Suprapubic skin (tissue), 3 donors: ENCODE results near the gene RAP1A.

Experiments
- POLR2A ChIP-seq, 2 donors: fragments of 450-650 bp; IDR thresholded peaks; one replicate each; pipeline ENCODE4 v1.6.1; 2017; ENCODE audit warnings: antibody characterized with exemption in 2 of 2, mild to moderate bottlenecking in 2 of 2, moderate library complexity in 2 of 2
- TF ChIP-seq, protein P1 (sequence below), 2 donors: fragments of 200-600 bp in 1 of 2; fragments of 450-650 bp in 1 of 2; sonication (generic) in 1 of 2; IDR thresholded peaks; one replicate each; pipeline ENCODE4 v1.5.1; 2016 to 2019; ENCODE audit warnings: antibody characterized with exemption in 2 of 2, mild to moderate bottlenecking in 1 of 2, moderate library complexity in 1 of 2

DNA sequence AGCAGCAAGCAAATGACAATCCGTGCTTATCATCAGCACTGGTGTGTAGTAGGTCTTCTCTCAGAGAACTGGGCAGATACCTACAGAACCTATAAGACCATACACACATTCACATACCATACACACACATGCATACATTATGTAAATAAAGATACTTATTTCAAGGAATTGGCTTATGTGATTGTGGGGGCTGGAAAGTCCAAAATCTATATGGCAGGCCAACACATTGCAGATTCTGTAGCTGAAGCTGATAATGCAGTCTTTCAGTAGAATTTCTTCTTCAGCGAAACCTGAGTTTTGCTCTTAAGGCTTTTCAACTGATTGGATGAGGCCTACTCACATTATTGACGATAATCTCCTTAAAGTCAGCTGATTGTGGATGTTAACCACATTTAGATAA, 24.1 kb downstream of the RAP1A start:
- no peak for TF ChIP-seq POLR2A (IDR thresholded peaks at IDR 0.05)
- TF ChIP-seq, protein P1, sequence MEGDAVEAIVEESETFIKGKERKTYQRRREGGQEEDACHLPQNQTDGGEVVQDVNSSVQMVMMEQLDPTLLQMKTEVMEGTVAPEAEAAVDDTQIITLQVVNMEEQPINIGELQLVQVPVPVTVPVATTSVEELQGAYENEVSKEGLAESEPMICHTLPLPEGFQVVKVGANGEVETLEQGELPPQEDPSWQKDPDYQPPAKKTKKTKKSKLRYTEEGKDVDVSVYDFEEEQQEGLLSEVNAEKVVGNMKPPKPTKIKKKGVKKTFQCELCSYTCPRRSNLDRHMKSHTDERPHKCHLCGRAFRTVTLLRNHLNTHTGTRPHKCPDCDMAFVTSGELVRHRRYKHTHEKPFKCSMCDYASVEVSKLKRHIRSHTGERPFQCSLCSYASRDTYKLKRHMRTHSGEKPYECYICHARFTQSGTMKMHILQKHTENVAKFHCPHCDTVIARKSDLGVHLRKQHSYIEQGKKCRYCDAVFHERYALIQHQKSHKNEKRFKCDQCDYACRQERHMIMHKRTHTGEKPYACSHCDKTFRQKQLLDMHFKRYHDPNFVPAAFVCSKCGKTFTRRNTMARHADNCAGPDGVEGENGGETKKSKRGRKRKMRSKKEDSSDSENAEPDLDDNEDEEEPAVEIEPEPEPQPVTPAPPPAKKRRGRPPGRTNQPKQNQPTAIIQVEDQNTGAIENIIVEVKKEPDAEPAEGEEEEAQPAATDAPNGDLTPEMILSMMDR (IDR thresholded peaks at IDR 0.05): no peak
